Ectodermal cell (in vitro differentiated cells): ENCODE results near the gene PHKB.

Experiments used
- H3K27ac ChIP-seq: 2 replicates; pipeline ENCODE4 v1.7.0; 2013; ENCODE audit warnings: mild to moderate bottlenecking, low read depth, low read length; ENCODE audit not compliant: insufficient read depth, poor library complexity, severe bottlenecking
- H3K27me3 ChIP-seq: 2 replicates; pipeline ENCODE4 v1.7.0; 2013; ENCODE audit warnings: mild to moderate bottlenecking, low read length; ENCODE audit not compliant: insufficient read depth, control insufficient read depth, poor library complexity, severe bottlenecking
- H3K36me3 ChIP-seq: one replicate; pipeline ENCODE4 v1.7.0; 2013; ENCODE audit warnings: low read length; ENCODE audit not compliant: control insufficient read depth, insufficient read depth
- H3K4me1 ChIP-seq: one replicate; pipeline ENCODE4 v1.7.0; 2013; ENCODE audit warnings: low read length; ENCODE audit not compliant: control insufficient read depth, insufficient read depth
- H3K4me3 ChIP-seq: 2 replicates; pipeline ENCODE4 v1.7.0; 2013; ENCODE audit warnings: low read depth, low read length, control low read depth; ENCODE audit not compliant: insufficient read depth
- H3K9me3 ChIP-seq: 2 replicates; pipeline ENCODE4 v1.7.0; 2013; ENCODE audit warnings: mild to moderate bottlenecking, low read length, moderate library complexity; ENCODE audit not compliant: control insufficient read depth
- WGBS, 2 experiments: methylation state at CpG; one replicate each; pipeline ENCODE4 v1.1.7; 2013; ENCODE audit warnings: missing lambda C conversion rate in 2 of 2; 5-methylcytosine and 5-hydroxymethylcytosine counted together

Gene PHKB

DNA sequence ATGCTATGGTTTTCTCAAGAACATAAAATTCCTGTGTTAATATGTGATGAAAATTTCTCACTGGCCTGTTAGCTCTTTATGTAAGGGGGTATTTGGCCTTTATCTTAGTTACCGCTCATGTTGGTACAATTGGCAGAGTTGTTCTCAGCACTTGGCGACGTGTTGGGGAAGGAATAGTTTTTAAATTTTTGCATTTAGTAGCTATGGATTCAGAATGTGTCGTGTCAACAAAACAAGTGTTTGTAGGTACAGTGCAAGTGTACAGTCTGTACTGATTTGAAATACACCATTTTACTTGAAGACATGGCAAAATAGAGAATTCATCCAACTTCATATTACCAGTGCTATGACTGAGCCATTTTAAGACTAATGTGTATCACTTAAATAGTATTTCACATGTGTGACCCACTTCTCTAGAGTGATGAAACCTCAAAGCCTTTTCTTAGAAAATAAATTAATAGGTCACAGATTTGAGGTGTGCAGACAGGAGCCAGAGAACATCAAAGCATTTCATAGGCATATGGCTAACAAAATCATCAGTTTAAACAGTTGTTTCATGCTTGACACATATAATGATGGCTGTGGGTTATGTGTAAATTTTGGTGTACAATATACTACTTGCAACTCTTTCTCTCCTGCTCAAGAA, 150.8 kb downstream of the PHKB start:
- H3K4me3 ChIP-seq, result no peak overlapping the region
- no peaks in the 10 kb centered on the region for H3K4me1 ChIP-seq
- 95 to 99% methylated on average over 4 of the region's 4 CpGs for WGBS, 2 experiments
- H3K27me3 ChIP-seq, result no peaks in the 10 kb centered on the region
- H3K9me3 ChIP-seq, result no peaks in the 10 kb centered on the region
- no peaks in the 10 kb centered on the region for H3K36me3 ChIP-seq
- no peak overlapping the region for H3K27ac ChIP-seq

DNA sequence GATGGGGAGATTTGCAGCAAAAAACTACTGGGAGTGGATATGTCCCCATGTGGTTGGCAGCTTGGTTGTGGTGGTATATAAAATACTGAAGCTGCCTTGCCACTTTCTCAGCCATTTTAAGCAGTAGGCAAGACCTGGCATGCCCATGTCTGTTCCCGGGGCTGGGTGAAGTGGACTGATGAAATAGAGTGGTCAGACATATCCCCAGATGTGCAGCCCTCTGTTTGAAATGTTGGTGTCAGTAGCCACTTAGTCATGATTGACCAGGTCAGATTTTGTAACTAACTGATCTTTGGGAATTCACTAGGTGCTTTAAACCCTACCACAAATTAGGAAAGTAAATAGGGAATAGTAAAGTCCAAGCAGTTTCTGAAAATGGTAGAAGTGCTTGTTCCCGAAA, 151.6 kb downstream of the PHKB start:
- Histone ChIP-seq H3K4me3 (no peak overlapping the region), H3K27ac (no peak overlapping the region), H3K27me3 (no peaks in the 10 kb centered on the region), H3K4me1 (no peaks in the 10 kb centered on the region), H3K9me3 (no peaks in the 10 kb centered on the region), H3K36me3 (no peaks in the 10 kb centered on the region)
- WGBS, 2 experiments, result 96 to 98% methylated on average over 2 of the region's 2 CpGs

DNA sequence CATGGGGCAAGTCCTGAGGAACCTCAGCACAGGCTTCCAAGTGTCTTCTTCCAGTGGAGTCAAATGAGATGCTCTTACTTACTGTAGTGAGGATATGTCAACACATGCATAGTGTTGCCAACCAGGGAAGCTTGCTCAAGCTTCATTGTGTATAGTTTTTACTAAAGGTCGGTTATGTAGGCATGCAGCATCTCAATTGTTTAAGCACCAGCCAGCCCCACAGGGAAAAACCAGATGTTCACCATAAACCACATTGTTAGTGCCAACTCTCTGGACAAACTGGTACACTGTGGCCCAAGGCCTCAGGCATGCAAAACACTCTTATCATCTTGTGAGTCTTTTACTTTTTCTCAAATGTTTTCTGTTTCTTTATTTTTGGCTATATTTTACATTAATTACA, 152.1 kb downstream of the PHKB start:
- Histone ChIP-seq H3K36me3 (no peaks in the 10 kb centered on the region), H3K4me3 (no peak overlapping the region), H3K27ac (no peak overlapping the region), H3K27me3 (no peaks in the 10 kb centered on the region), H3K4me1 (peaks cover 5% of the 10 kb centered on the region), H3K9me3 (no peaks in the 10 kb centered on the region)
- WGBS, 2 experiments, result 83 to 85% methylated on average over 1 of the region's 1 CpG

DNA sequence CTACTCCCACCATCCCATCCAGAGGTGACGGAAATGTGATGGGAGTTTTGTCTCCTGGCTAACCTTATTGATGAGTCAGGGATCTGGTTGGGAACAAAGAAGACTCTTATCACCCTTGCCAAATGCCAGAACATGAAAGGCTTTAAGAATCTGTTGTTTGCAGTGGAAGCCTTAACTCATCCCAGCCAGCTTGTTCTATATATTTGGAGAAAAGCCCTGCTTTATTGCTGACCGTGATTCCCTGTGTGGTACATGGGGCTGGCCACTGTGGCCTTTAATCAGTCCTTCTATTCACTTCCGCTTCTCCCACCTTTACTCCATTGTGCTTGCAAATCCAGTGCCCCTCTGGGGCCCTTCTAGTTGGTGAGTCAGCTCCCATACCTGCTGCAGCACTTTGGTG, 156.6 kb downstream of the PHKB start:
- no peak overlapping the region for H3K27ac ChIP-seq
- H3K36me3 ChIP-seq, result no peaks in the 10 kb centered on the region

DNA sequence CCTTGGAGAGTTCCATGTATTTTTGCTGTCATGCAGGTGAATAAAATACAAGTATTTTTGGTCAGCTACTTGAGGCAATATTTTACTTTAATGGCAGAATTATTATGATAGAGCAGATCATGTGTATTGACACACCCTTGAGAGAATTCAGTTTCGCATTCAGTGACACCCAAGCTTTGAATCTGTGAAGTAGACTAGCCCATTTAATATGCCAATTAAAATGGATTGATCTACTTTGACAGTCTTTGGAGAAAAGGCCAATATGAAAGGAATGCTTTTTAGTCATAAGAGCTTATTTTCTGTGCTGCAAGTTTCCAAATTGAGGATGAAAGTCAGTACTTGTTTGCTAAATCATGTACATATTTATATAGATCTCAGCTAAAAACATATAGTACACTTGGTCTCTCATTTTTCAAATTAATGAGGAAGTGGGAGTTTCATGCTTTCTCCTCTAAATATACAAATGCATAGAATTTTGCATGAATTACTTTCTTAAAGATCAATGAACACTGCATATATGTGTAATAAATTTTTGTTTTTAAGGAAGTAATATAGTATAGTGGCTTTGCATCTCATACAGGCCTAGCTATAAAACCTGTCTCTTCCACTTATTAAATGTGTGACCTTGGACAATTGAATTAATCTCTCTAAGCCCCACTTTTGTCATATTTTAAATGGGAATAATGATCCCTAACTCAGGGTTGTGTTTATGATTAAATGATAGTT, 161.5 kb downstream of the PHKB start:
- 93 to 94% methylated on average over 1 of the region's 1 CpG for WGBS, 2 experiments
- Histone ChIP-seq H3K4me3 (no peak overlapping the region), H3K27me3 (no peaks in the 10 kb centered on the region), H3K36me3 (no peaks in the 10 kb centered on the region), H3K4me1 (peaks cover 6% of the 10 kb centered on the region), H3K27ac (no peak overlapping the region), H3K9me3 (no peaks in the 10 kb centered on the region)

More for the DNA sequence above, 156.6 kb downstream of the PHKB start:
- H3K4me1 ChIP-seq, result peaks cover 6% of the 10 kb centered on the region
- H3K4me3 ChIP-seq, result no peak overlapping the region
- no peaks in the 10 kb centered on the region for H3K27me3 ChIP-seq
- H3K9me3 ChIP-seq, result no peaks in the 10 kb centered on the region
- 74 to 75% methylated on average over 2 to 3 of the region's 3 CpGs for WGBS, 2 experiments

DNA sequence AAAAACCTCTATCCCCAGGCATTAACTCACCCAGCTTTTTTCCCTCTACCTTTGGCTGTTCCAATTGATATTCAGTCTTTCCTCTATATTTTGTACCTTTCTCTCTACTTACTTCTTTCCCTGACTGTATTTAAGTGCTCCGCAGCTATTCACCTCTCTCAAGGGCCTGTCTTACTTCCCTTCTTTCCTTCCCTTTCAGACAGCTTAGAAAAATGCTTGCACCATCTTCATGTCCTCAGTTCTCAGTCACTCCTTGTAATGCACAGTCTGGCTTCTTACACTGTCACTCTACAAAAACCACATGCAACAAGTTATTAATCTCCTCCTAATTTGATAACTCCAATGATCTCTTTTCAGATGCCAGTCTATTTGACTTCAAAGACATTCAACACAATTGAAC, 163.4 kb downstream of the PHKB start:
- H3K27ac ChIP-seq, result no peak overlapping the region
- no peak overlapping the region for H3K4me3 ChIP-seq
- WGBS, 2 experiments, result 92 to 94% methylated on average over 1 of the region's 1 CpG
- H3K27me3 ChIP-seq, result no peaks in the 10 kb centered on the region
- H3K9me3 ChIP-seq, result no peaks in the 10 kb centered on the region
- no peaks in the 10 kb centered on the region for H3K36me3 ChIP-seq
- no peaks in the 10 kb centered on the region for H3K4me1 ChIP-seq

DNA sequence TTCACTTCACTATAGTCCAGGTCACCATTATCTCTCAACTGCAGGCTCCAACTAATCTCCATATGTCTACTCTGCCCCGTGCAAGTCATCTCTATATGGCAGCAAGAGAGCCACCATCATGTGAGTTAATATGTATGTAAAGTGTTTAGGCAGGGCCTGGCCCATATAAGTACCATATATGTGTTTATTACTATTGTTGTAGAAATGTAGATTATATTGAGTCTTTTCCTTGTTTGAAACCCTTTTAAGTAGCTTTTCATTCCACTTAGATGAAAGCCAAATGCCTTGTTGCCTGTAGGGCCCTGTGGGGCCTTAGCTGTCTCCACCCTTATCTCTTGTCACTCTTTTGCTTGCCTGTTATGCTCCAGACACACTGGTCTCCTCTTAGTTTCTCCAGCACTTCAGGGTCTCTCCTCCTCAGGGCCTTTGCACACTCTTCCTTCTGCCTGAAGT, 164.0 kb downstream of the PHKB start:
- Histone ChIP-seq H3K36me3 (no peaks in the 10 kb centered on the region), H3K4me3 (no peak overlapping the region), H3K9me3 (no peaks in the 10 kb centered on the region), H3K4me1 (no peaks in the 10 kb centered on the region), H3K27me3 (no peaks in the 10 kb centered on the region), H3K27ac (no peak overlapping the region)
- WGBS, 2 experiments, result 92% methylated on average over 1 of the region's 1 CpG; no CpG with 5 or more reads in 1 of the 2 experiments

DNA sequence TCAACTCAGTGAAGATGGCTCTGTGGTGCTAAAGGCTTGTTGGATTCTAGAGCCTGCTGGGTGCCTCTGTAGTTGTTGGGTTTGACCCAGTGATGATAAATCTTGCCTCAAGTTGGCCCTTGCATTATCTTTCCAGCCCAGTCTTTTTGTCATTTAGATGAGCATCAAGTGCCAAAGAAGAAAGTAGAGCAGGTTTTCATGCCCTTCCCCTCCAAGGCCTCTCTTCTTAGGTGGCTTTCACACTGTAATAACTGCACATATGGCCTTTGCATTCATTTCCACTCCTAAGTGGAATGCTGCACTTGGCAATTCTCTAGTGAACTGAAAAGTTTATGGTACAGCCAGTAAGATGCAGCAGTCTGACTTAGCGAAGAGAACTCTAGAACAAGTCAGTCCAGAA, 165.1 kb downstream of the PHKB start:
- 94 to 100% methylated on average over 1 of the region's 1 CpG for WGBS, 2 experiments
- no peaks in the 10 kb centered on the region for H3K36me3 ChIP-seq
- H3K4me1 ChIP-seq, result no peaks in the 10 kb centered on the region

DNA sequence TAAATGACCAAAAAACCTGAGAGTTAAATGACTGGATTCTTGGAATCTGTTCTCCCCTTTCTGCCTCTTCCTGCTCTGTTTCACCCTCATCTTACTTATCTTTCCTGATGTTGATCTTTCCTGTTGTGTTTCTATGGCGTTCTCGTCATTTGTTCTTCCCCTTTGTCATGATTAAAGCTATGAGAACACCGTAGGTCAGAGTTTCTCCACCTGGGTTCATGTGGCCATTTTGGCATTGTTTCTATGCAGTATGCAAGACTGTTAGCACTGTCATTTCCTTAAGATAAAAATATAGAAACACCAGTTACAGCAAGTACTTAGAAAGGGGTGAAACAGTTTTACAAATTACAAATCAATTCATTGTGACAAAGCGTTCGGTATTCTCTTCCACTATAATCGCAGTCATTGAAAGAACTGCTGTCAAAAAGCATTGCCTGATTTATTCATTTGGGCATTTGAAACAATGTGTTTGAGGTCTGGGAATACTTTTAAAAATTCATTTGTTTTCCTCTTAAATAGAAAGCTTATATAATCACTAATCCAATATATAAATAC, 166.0 kb downstream of the PHKB start:
- Histone ChIP-seq H3K4me1 (no peaks in the 10 kb centered on the region), H3K27ac (no peak overlapping the region), H3K4me3 (no peak overlapping the region), H3K27me3 (no peaks in the 10 kb centered on the region), H3K36me3 (no peaks in the 10 kb centered on the region), H3K9me3 (no peaks in the 10 kb centered on the region)
- WGBS, 2 experiments, result 94 to 96% methylated on average over 5 to 6 of the region's 6 CpGs

More for the DNA sequence above, 165.1 kb downstream of the PHKB start:
- Histone ChIP-seq H3K27me3 (no peaks in the 10 kb centered on the region), H3K9me3 (no peaks in the 10 kb centered on the region), H3K4me3 (no peak overlapping the region), H3K27ac (no peak overlapping the region)

DNA sequence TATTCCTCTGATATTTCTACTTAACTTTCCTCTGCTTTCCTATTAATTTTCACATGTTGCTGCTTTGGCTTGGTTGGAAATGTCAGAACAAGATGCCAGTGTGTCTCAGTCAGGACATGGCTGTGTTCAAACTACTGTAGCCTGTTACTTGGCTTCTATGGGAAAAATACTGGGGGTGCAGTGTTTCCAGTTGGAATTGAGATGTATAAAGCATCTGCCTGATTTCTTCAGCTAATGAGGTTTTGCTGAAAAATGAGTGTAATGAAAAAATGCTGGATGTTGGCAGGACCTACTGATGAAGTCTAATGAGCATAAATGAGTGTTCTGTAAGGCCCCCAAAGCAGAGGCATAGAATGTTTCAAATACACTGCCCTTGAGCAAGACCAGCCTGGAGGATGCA, 166.6 kb downstream of the PHKB start:
- Histone ChIP-seq H3K27ac (no peak overlapping the region), H3K4me3 (no peak overlapping the region), H3K36me3 (no peaks in the 10 kb centered on the region), H3K4me1 (no peaks in the 10 kb centered on the region), H3K9me3 (no peaks in the 10 kb centered on the region), H3K27me3 (no peaks in the 10 kb centered on the region)
